CD4-positive, alpha-beta T cell treated with Interleukin-6 at 100 ng/mL for 8 hours (primary cell): ENCODE measurements around the gene MAMSTR.
A peak's percentile ranks its signal among the peaks of the same experiment; 100 is the strongest.

Source experiments
- DNase-seq: peaks from one replicate; pipeline ENCODE4 v3.0.0-alpha.2; 2020; ENCODE audit warnings: mixed read lengths, low spot score

MAMSTR gene

DNA sequence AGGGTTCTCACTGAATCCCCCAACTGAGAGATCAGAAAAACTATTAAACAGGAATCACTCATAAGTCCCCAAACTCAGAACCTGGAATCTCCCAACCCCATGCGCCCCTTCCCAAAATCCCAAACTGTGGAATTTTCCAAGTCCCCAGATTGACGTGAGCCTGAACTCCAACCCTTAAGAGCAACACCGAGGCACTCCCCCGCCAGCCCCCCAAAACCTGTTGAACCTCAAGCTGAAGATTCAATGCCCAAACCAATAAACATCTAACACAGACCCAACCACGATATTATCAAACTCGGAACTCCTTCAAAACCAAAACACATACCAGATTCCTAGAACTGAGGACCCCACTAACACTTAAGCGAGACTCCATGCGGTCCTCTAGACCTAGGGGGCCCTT, 26.6 kb upstream of the MAMSTR start:
- no peak for DNase-seq

DNA sequence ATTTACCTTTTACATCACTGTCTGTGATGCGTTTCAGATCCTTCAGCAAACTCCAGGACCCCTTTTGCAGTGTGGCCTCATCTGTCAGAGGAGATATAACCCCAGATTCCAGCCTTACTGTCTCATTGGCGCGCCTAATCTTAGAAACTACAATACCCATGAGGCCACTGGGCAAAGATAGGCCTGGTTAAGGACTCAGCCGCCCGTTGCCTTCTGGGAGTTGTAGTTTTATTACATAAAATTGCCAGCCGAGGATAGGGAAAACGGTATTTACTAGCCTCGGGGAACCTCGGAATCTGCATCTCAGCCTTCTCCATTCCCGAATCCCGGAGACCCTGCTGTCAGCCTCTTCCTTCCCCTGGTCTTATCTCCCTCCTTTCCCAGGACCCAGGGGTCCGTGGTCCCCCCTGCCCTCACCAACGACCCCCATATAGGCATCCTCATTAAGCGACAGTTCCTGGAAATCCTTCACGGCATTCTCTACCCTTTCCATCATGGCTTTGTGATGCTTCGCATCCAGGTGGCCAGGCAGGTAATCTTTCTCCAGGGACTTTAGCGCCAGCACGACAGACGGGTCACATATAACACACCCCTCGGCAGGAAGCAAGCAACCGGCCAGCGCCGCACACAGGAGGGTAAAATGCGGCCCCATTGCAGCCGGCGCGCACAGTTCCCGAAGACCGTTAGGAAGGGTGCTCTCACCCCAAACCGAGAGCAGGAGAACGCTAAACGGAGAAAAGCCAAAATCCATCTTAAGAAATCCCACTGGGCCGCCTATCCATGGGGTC, 25.9 kb upstream of the MAMSTR start:
- DNase-seq: peak; percentile 56

GRCh38 chr19:48742096-48742495, 22.6 kb upstream of the MAMSTR start:
- DNase-seq: no peak

DNA sequence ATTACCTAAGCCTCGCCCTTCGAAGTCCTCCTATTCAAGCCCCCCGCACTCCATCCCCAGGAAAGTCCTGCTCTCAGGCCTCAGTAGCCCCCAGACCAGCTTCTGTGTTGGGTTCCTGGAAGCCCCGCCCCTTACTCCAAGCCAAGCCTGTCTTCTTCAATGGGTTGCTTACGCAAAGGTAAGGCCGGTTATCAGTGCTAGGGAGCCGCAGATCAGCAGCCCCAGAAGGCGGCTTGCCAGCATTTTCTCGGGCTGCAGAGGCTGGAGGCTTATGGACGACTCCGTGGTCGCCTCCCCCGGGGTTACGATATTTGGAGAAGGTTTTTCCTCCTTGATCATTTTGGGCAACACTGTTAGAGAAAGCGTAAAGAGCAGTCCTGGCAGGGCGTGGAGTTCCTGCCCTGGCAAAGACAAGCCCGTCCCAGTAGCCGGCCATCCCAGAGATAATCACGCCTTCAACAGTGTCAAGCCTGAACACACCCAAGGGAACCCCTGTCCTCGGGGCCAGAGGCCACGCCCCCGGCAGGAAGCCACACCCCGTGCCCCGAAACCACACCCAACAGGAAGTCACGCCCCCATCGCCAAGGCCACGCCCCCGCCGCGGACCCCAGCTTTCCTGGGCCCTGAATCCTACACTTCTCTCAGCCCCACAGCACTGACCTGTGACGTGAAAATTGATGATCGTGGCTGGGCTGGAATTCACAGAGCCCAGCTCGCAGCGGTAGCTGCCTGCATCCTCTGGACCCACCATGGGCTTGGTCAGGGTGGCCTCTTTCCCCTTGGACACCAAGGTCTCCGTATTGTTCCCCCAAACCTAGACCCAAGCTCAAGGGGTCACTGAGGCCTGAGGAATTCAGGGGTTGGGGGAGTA, 21.8 kb upstream of the MAMSTR start:
- DNase-seq: no peak

DNA sequence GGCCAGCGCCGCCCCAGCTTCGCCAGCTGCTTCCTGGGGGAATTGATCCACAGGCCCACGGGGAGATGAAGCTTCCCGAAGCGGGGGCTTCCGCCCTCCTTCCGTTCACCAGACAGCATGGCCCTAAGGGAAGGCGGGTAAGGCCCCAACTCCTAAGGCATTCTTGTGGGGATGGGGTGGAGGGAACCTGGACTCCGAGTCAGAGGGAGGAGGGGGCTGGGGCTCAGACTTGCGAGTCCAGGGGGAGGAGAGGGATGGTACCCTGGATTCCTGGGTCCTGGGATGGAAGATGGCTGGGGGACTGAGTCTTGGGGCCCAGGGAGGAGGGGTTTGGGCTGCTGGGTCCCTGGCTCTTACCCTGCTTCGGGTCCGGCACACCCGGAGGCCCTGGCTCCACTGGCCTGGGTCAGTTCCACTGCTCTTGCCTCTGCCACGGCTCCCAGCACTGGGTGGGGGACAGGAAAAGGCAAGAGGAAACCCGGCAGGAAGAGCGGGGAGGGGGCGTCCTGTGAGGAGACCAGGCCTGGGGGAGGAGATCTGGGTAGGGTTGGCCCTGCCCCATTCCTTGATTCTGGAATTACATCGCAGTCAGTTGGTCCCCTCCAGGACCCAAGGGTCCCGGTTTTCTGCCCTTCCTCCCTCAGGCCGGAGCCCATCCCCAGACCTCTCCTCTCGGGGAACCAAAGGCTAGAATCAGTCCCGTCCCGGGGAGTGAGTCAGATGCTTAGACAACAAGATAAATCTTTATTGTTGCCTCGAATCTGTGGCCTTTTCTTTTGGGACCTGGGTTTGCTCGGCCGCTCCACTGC, 20.8 kb upstream of the MAMSTR start, which contains the start of gene RASIP1:
TSS of gene RASIP1 (minus strand) at position 447 of the 809 bp plus-strand sequence. CDS start at position 119, 328 bp downstream.
- DNase-seq: no peak

GRCh38 chr19:48739404-48740163, 20.1 kb upstream of the MAMSTR start:
- DNase-seq: no peak

GRCh38 chr19:48738557-48739403, 19.3 kb upstream of the MAMSTR start:
- peak; percentile 94 for DNase-seq

- no peak for DNase-seq
These were observed 18.0 kb upstream of the MAMSTR start for GRCh38 chr19:48737360-48737998.

DNA sequence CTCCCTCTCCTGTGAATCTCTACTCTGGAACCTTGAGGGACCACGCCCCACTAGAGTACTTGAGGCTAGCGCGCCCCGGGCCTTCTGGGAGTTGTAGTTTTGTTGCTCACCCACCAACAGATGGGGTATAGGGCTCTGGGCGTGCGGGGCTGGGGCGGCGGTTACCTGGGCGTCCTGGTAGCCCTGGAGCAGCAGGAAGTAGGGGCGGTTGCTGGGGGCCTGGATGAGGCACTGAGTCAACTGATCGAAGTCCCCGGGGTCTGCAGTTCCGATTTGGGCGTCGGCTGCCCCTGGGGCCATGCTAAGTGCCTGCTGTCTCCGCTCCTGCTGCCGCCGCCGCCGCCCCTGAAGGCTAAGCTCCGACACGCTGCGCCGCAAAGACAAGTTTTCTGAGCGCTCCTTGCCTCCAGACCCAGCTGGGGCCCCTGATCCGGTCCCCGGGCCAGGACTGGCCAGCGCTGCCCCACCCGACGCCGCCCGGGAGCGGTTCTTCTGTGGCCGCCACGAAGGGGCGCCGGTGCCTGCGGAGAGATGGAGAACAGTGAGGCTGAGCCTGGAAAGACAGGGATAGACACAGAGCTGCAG, 15.6 kb upstream of the MAMSTR start:
- DNase-seq: no peak

DNA sequence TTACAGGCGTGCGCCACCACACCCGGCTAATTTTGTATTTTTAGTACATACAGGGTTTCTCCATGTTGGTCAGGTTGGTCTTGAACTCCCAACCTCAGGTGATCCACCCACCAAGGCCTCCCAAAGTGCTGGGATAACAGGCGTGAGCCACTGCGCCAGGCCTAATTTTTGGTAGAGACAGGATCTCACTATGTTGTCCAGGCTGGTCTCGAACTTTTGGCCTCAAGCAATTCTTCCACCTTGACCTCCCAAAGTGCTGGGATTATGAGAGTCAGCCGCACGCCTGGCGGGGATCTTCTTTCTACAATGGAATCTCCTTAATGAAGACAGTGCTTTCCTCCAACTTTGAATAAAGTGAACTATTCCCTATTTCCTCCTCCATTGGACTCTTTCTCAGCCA, 15.1 kb upstream of the MAMSTR start:
- DNase-seq: no peak

DNA sequence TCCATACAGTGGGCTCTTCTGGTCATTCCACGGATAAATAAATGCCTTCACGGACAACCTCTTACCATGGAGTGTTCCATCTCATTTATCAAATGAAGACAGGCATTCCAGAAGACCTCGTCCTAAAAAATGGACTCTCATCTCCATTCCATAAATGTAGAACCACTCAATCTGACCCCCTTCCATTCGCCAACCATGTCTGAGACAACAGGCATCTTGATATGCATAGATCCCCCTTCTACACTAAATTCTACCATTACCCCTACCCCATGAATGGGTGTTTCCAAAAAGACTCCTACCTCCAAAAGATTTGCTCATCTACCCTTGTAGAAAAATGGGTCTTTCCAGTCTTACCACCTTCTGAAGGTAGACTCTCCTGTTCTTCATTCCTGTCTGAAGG, 11.9 kb upstream of the MAMSTR start:
- DNase-seq: no peak

- DNase-seq: no peak
These were observed 9.6 kb upstream of the MAMSTR start for GRCh38 chr19:48728911-48729664.

DNA sequence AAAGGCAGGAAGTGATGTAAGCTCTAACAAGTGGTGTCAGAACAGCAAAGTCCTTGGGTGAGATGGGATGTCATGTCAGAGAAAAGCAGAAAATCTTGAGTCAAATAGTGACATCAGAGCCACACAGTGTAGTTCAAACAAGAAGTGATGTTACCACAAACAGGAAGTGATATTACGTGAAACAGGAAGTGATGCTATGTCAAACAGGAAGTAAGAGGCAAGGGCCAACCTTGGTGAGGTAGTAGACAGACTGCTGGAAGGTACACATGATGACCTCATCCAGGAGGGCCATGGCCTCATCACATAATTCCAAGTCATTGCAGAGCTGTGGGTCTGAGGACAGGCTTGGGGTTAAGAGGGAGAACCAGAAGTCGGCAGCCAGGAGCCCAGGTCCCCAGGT, 7.0 kb upstream of the MAMSTR start:
- peak; percentile 52 for DNase-seq

DNA sequence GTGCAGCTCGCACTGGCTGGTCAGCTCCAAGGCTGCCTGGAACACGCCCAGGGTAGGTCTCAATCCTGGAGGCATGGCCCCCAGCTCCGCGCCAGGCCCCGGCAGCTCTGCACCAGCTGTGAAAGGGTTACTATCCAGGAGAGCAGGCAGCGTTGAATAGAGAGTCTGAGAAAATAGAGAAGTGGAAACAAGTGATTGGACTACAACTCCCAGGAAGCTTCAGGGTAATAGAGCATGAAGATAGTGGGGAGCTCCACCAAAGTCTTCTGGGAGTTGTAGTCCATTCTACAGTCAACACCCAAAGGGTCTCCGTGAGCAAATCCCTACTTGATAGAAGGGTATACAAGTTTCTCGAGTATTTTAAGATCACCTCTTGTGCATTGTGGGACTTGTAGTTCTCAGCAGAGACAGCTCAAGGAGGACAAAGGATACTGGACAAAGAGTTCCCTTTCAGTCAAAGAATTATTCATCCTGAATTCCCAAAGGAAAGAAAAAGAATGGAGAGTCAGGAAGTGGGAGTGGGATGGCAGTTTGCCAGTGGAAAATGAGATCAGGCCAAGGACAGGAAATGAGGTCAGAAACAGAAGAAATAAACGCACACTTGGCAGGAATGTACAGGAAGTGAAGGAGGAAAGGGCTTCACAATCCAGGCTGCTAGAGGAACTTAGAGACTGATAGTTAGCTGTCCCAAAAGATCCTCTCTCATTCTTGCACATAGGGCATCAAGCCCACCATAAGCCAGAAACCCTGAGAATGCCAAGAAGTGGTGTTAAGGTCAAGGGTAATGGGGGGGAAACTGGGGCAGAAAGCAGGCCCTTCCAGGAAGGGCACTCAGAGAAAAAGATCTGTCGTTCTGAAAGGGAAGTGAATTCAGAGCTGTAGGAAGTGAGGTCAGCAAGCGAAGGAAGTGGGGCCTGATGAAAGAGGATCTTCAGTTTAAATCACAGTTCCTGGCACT, 5.5 kb upstream of the MAMSTR start:
- peak; percentile 50 for DNase-seq

GRCh38 chr19:48722196-48722708, 2.7 kb upstream of the MAMSTR start:
- DNase-seq: no peak

DNA sequence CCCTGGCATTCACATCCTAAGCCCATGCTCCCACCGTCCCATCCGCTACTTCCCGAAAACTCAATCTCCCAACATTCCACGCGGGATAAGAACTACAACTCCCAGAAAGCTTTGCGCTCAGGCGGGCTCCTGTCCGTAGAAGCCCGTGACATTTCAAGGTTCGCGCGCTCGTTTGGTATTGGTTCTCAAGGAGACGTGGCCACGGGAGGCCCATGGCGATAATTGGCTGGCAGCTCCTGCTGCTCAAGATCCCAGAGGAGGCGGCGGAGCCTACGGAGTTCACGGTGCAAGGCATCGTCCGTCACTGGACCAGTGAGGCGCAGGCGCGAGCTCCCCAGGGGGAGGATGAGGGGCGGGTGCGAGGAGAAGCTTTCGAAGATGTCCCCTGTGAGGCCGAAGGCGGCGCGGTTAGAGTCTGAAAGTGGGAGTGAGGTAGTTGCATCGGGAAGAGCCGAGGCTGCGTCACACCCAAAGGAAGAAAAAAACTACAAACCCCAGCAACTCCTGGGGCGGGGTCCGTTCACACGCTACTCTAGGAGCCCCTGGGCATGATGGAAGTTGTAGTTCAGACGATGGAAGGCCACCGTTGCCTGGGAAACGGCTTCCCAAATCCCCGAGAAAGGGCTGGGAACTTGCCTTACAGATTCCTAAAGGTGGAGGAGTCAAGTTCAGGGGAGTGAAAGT, 1.2 kb upstream of the MAMSTR start:
- DNase-seq: peak; percentile 93

DNA sequence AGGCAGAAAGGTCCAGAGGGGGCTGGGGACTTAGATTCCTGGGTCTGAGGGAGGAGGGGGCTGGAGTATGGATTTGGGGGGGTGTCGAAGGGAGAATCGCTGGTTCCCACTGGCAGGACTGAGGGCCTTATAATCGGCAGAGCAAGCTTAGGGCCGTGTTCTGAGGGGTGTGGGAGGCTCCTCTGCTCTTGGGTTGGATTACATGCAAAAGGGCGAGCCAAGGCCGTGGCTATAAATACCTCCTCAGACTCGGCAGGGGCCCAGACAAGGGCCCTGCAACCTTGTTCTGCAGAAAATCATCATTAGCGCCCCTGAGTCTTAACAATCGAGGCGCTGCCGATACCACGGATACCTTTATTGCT, 707 bp upstream of the MAMSTR start:
- no peak for DNase-seq
